Glutamatergic neuron (in vitro differentiated cells): Measurements from ENCODE around the gene WIPF1. TPM values are rescaled to one million over a fixed set of nuclear protein-coding genes. Genes with fewer than 3 reads are reported as not detected.

Source experiments
- DNase-seq: peaks from one replicate; pipeline ENCODE4 v3.0.0; 2022
- H3K27ac Mint-ChIP-seq: one replicate; pipeline ENCODE4 v1.8.0; 2020; ENCODE audit warnings: mild to moderate bottlenecking, mixed read lengths, inconsistent platforms; ENCODE audit not compliant: unreplicated experiment
- H3K27me3 Mint-ChIP-seq: one replicate; pipeline ENCODE4 v1.8.0; 2020; ENCODE audit warnings: mild to moderate bottlenecking, moderate library complexity, mixed read lengths, inconsistent platforms; ENCODE audit not compliant: unreplicated experiment
- H3K36me3 Mint-ChIP-seq: one replicate; pipeline ENCODE4 v1.8.0; 2020; ENCODE audit warnings: mild to moderate bottlenecking, mixed read lengths, inconsistent platforms; ENCODE audit not compliant: unreplicated experiment
- H3K4me1 Mint-ChIP-seq: one replicate; pipeline ENCODE4 v1.8.0; 2020; ENCODE audit warnings: mild to moderate bottlenecking, low read depth, mixed read lengths, inconsistent platforms; ENCODE audit not compliant: unreplicated experiment
- H3K4me3 Mint-ChIP-seq: one replicate; pipeline ENCODE4 v1.8.0; 2020; ENCODE audit warnings: mild to moderate bottlenecking, mixed read lengths, inconsistent platforms; ENCODE audit not compliant: unreplicated experiment
- H3K9me3 Mint-ChIP-seq: one replicate; pipeline ENCODE4 v1.8.0; 2020; ENCODE audit warnings: mild to moderate bottlenecking, moderate library complexity, mixed read lengths, inconsistent platforms; ENCODE audit not compliant: unreplicated experiment
- total RNA-seq: library from RNA; stranded (reverse); fragmentation: NEBNext Ultra II Directional; extraction: Animal tissue kit (Norgen Biotek cat#: 25700); gene quantifications from one replicate; pipeline ENCODE4 v1.2.1, GENCODE V29; 2021; ENCODE audit not compliant: unreplicated experiment
- TF ChIP-seq, protein P1 (sequence below): fragments of 200-600 bp; sonication (generic); IDR thresholded peaks from one replicate; pipeline ENCODE4 v1.5.0; 2021; ENCODE audit not compliant: partially characterized antibody, unreplicated experiment

Gene WIPF1
- total RNA-seq, 1 donor from 2014 or later, result 15.5 TPM

DNA sequence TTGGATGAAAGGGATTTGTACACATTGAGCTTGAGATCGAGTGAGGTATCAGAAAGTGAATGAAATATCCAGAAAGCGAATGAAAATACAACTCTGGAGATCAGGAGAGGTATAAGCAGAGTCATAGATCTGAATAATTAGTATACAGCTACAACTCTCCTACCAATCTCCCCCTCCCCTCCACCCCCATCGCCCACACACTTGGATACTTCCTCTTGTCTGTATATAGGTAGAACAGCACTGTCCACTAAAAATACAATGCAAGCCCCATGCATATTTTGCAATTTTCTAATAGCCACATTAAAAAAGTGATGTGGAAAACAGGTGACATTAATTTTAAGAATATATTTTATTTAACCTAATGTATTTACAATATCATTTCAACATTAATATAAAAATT, 23.7 kb upstream of the WIPF1 start:
- TF ChIP-seq, protein P1, sequence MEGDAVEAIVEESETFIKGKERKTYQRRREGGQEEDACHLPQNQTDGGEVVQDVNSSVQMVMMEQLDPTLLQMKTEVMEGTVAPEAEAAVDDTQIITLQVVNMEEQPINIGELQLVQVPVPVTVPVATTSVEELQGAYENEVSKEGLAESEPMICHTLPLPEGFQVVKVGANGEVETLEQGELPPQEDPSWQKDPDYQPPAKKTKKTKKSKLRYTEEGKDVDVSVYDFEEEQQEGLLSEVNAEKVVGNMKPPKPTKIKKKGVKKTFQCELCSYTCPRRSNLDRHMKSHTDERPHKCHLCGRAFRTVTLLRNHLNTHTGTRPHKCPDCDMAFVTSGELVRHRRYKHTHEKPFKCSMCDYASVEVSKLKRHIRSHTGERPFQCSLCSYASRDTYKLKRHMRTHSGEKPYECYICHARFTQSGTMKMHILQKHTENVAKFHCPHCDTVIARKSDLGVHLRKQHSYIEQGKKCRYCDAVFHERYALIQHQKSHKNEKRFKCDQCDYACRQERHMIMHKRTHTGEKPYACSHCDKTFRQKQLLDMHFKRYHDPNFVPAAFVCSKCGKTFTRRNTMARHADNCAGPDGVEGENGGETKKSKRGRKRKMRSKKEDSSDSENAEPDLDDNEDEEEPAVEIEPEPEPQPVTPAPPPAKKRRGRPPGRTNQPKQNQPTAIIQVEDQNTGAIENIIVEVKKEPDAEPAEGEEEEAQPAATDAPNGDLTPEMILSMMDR, result no peak
- Mint-ChIP-seq H3K4me3 (no peak overlapping the region), H3K9me3 (no peaks in the 10 kb centered on the region)

DNA sequence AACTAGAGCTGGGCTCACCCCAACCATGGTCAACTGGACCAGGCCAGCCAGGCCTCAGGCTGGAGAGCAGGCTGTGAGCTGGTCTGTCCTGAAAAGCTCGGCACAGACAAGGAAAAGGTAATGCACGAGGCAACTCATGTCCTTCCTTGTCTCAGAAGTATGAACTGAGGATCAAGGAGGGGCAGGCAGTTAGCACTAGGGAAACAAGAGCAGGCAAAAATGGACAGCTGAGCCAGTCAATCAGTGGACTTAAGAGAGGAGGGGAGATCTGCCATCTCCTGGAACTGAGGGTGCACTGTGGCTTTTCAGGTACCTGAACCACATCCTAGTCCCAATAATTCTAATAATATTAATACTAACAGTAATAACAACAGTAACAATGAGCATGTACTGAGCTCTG, 20.6 kb upstream of the WIPF1 start:
- Mint-ChIP-seq H3K36me3 (peaks cover 3% of the 10 kb centered on the region), H3K27me3 (peaks cover 2% of the 10 kb centered on the region), H3K4me3 (no peak overlapping the region), H3K27ac (no peak overlapping the region), H3K4me1 (no peaks in the 10 kb centered on the region), H3K9me3 (no peaks in the 10 kb centered on the region)
- no peak for DNase-seq
- TF ChIP-seq, protein P1, result no peak

More for the DNA sequence above, 23.7 kb upstream of the WIPF1 start:
- H3K27ac Mint-ChIP-seq, result no peak overlapping the region
- peaks cover 3% of the 10 kb centered on the region for H3K36me3 Mint-ChIP-seq
- DNase-seq, result no peak
- no peaks in the 10 kb centered on the region for H3K4me1 Mint-ChIP-seq
- H3K27me3 Mint-ChIP-seq, result peaks cover 2% of the 10 kb centered on the region

DNA sequence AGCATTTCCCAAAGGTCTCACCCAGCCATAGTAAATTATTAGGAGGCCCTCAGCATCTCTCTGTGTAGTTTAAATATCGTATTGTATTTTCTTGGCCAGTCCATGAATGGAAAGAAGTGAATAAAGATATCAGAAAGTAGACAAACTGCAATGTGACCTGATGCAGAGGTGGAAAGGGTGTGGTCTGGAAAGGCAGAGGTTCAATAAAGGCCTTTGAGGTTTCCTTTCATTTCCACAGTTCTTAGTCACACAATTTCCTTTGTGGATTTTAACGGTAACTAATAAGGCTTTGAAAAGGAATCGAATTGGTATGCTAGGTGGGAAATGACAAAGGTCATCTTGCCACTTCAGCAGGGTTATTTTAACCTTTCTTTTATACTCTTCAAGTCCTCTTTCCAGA, 20.1 kb upstream of the WIPF1 start:
- H3K36me3 Mint-ChIP-seq, result peaks cover 3% of the 10 kb centered on the region
- H3K27me3 Mint-ChIP-seq, result peaks cover 2% of the 10 kb centered on the region
- no peak overlapping the region for H3K27ac Mint-ChIP-seq
- no peaks in the 10 kb centered on the region for H3K4me1 Mint-ChIP-seq
- no peak for DNase-seq
- no peaks in the 10 kb centered on the region for H3K9me3 Mint-ChIP-seq
- TF ChIP-seq, protein P1, result no peak
- no peak overlapping the region for H3K4me3 Mint-ChIP-seq

DNA sequence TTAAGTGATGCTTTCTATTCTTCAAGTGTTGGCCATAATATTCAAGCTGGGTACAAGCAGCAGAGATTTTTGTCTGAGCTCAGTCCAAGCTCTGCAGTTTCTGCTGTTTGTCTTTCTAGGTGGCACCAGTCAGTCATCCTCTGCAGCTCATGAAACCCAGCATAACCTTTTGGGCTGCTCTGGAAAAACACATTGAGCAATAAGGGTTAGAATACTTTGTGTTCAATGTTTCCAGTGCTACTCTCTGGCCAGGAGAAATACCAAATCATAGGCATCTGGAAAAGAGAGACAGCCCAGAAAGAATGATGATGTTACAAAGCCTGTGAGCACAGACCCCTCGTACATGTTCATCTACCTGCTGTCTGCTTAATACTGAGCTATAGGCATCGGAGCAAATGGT, 19.5 kb upstream of the WIPF1 start:
- H3K36me3 Mint-ChIP-seq, result peaks cover 3% of the 10 kb centered on the region
- H3K4me3 Mint-ChIP-seq, result no peak overlapping the region
- no peak overlapping the region for H3K27ac Mint-ChIP-seq
- no peak for DNase-seq
- H3K9me3 Mint-ChIP-seq, result no peaks in the 10 kb centered on the region
- TF ChIP-seq, protein P1, result no peak
- no peaks in the 10 kb centered on the region for H3K27me3 Mint-ChIP-seq
- no peaks in the 10 kb centered on the region for H3K4me1 Mint-ChIP-seq

DNA sequence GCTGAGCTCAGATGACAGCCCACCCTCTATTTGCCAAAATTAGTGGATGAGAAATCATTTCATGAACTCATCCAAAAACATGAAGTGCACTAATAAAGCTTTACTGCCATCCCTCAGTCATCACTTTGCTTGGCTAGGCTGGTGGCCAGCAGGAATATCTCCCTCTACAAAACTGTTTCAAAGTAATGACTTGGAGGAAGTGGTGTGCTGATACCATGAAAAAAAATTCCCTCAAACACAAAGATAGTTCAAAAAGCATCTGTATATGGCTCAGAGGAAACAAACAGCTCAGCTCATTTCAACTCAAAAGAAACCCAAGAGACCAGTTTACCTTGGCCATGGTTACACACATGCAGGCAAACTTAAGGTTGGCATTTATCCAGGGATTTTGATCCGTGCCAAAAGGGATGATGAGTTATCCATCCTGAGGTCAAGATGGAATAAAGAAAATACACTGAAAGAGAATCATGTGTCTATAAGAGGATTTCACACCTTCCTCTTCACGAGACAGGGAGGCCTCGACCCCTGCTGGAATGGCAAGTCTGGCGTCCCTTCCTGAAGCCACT, 18.4 kb upstream of the WIPF1 start:
- peaks cover 4% of the 10 kb centered on the region for H3K36me3 Mint-ChIP-seq
- H3K4me3 Mint-ChIP-seq, result no peak overlapping the region
- H3K27me3 Mint-ChIP-seq, result no peaks in the 10 kb centered on the region
- no peak for DNase-seq
- H3K9me3 Mint-ChIP-seq, result no peaks in the 10 kb centered on the region
- TF ChIP-seq, protein P1, result no peak
- H3K27ac Mint-ChIP-seq, result no peak overlapping the region
- no peaks in the 10 kb centered on the region for H3K4me1 Mint-ChIP-seq
